ENCODE data around the gene KRTAP1-5.
"Not testable (repeated sequence)": the region's sequence is repeated elsewhere in the genome, so short reads cannot be mapped to it uniquely, and the experiment has no call there.

KRTAP1-5 gene

DNA sequence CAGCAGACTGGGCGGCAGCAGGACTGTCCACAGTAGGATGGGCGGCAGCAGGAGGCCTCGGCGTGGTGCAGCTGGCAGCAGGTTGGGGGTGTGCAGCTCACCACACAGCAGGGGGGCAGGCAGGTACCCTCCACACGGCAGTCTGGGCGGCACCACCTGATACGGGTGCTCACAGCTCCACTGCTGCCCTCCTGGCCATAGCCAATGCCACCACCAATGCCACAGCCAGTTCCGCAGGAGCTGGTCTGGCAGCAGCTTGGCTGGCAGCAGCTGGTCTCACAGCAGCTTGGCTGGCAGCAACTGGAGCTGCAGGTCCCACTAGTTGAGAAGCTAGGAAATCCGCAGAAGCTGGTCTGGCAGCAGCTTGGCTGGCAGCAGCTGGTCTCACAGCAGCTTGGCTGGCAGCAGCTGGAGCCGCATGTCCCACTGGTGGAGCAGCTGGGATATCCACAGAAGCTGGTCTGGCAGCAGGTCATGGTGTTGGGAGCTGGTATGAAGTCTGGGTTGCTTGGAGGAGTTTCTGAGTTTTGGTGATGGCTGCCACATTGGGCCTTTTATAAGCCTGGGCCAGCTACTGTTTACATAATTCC is 7.4 kb upstream of the KRTAP1-5 start, which contains the start of gene KRTAP1-3:
Gene KRTAP1-3 (minus strand): TSS at position 529 of the 590 bp plus-strand sequence. CDS start 53 bp downstream, at position 476.
- DNase-seq (ENCODE audit: low spot score in 2 of 2); in situ Hi-C loops (cut with MboI; ENCODE audit: low sequenced_read_pairs); H3K9me3 ChIP-seq; H3K4me3 ChIP-seq; H3K36me3 ChIP-seq (replicated peaks): not testable (repeated sequence)
- Histone ChIP-seq H3K27me3 (ENCODE audit: low read depth) (peaks cover 22% of the 10 kb centered on the region), H3K4me1 (peaks cover 10% of the 10 kb centered on the region)

DNA sequence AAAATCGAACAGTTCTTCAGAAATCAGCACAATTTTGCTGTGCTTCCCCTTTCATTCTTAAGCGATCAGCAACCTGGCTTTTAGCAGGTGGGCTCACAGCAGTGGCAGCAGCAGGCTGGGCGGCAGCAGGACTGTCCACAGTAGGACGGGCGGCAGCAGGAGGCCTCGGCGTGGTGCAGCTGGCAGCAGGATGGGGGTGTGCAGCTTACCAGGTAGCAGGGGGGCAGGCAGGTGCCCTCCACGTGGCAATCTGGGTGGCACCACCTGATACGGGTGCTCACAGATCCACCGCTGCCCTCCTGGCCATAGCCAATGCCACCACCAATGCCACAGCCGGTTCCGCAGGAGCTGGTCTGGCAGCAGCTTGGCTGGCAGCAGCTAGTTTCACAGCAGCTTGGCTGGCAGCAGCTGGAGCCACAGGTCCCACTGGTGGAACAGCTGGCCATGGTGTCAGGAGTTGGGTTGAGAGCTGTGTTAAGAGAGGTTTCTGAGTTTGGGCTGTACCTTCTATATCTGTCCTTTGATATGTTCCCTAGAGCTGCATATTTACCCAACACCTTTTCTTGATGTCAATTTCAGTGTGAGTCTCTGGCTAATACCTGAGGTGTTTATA is 2.7 kb upstream of the KRTAP1-5 start, which contains the start of gene KRTAP1-4:
Gene KRTAP1-4 (minus strand): TSS at position 563 of the 613 bp plus-strand sequence. CDS start 117 bp downstream, at position 446.
- Histone ChIP-seq H3K36me3 (replicated peaks) (no peaks in the 10 kb centered on the region), H3K4me1 (no peaks in the 10 kb centered on the region), H3K27me3 (ENCODE audit: low read depth) (peaks cover 13% of the 10 kb centered on the region), H3K9me3 (no peaks in the 10 kb centered on the region), H3K4me3 (no peak within 1 kb of the TSS)
- in situ Hi-C loops (cut with MboI; ENCODE audit: low sequenced_read_pairs), result no loop called here
- no peak for DNase-seq (ENCODE audit: low spot score in 2 of 2)

DNA sequence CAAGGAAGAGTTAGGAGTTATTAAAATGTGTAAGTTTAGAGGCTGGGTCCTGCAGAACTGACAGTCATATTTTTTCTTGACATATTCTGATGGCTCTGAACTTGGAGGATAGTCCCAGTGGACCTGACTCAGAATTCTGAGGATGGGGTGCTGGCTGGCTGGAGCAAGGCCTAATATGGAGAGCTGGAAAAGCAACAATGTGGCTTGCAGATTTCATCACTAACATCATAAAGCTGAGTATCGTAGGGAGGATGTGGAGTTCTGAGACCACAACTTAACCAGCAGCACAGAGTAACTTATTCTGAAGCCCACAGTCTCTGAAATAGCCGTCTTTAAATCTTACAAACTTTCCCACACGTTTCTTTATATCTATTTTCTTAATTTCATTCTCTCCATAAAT is 2.3 kb downstream of the KRTAP1-5 start:
- Histone ChIP-seq H3K4me3 (no peak overlapping the region), H3K9me3 (no peaks in the 10 kb centered on the region), H3K4me1 (no peaks in the 10 kb centered on the region), H3K36me3 (replicated peaks) (no peaks in the 10 kb centered on the region), H3K27me3 (ENCODE audit: low read depth) (peaks cover 4% of the 10 kb centered on the region; the same call in 1 of the 2 replicates)
- in situ Hi-C loops (cut with MboI; ENCODE audit: low sequenced_read_pairs), result no loop called here
- DNase-seq (ENCODE audit: low spot score in 2 of 2), result no peak

DNA sequence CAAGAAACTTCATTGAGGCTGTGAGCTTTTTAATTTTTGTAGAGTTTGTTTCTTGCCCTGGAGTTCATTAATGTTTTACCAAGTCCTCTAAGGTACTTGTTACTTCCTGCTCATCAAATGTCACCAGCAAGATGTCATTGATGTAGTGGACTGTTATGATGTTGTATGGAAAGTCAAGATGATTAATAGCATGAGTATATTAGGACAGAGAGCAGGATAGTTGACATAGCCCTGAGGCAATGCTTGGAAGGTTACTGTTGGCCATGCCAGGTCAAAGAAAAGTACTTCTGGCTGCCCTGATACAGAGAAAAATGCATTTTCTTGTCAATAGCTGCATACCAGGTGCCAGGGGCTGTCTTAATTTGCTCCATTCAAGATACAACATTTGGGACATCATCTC is 6.7 kb downstream of the KRTAP1-5 start:
- Histone ChIP-seq H3K4me3 (no peak overlapping the region), H3K4me1 (no peaks in the 10 kb centered on the region; the same call in 1 of the 2 replicates), H3K27me3 (ENCODE audit: low read depth) (no peaks in the 10 kb centered on the region; the same call in 1 of the 2 replicates), H3K9me3 (no peaks in the 10 kb centered on the region), H3K36me3 (replicated peaks) (no peaks in the 10 kb centered on the region)
- in situ Hi-C loops (cut with MboI; ENCODE audit: low sequenced_read_pairs), result no loop called here
- DNase-seq (ENCODE audit: low spot score in 2 of 2), result no peak

DNA sequence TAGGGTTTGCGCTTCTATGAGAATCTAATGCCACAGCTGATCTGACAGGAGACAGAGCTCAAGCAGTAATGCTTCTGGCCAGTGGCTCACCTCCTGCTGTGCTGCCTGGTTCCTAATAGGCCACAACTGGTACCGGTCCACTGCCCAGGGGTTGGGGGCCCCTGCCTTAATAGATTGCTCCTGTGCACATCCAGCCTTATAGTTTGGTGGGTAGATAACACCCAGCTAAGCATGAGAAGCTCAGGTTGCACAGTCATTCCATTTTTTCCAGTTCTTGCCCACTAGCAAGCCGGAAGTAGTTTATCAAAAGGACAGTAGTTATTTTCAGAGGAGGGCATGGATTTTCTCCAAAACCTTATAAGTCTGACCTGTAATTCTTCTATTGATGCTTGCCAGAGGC is 7.6 kb downstream of the KRTAP1-5 start:
- H3K4me3 ChIP-seq, result no peak overlapping the region
- DNase-seq (ENCODE audit: low spot score in 2 of 2), result no peak
- H3K36me3 ChIP-seq (replicated peaks), result no peaks in the 10 kb centered on the region
- in situ Hi-C loops (cut with MboI; ENCODE audit: low sequenced_read_pairs), result no loop called here
- no peaks in the 10 kb centered on the region for H3K9me3 ChIP-seq
- peaks cover 4% of the 10 kb centered on the region; the same call in 1 of the 2 replicates for H3K27me3 ChIP-seq (ENCODE audit: low read depth)
- H3K4me1 ChIP-seq, result no peaks in the 10 kb centered on the region; the same call in 1 of the 2 replicates

DNA sequence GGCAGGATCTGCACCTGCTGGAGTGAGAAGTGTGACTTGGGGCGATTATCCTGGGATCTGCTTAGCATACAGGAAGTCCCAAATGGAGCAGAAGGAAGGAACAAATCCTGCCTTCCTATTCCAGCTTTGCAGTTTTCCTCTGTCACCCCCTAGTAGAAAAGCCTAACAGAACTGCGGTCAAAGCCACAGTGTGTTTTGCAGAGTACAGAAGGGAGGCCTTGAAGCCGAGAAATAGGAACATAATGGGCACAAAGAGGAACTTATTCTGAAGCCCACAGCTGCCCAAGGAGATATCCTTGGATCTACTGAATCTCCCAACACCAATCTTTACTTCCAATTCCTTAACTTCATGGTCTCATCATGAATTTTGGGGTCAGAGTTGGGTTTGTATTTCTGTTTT is 8.5 kb downstream of the KRTAP1-5 start:
- no peaks in the 10 kb centered on the region for H3K9me3 ChIP-seq
- DNase-seq (ENCODE audit: low spot score in 2 of 2), result no peak
- H3K4me1 ChIP-seq, result no peaks in the 10 kb centered on the region; the same call in 1 of the 2 replicates
- in situ Hi-C loops (cut with MboI; ENCODE audit: low sequenced_read_pairs), result no loop called here
- H3K36me3 ChIP-seq (replicated peaks), result no peaks in the 10 kb centered on the region
- peaks cover 4% of the 10 kb centered on the region; the same call in 1 of the 2 replicates for H3K27me3 ChIP-seq (ENCODE audit: low read depth)
- no peak overlapping the region for H3K4me3 ChIP-seq

DNA sequence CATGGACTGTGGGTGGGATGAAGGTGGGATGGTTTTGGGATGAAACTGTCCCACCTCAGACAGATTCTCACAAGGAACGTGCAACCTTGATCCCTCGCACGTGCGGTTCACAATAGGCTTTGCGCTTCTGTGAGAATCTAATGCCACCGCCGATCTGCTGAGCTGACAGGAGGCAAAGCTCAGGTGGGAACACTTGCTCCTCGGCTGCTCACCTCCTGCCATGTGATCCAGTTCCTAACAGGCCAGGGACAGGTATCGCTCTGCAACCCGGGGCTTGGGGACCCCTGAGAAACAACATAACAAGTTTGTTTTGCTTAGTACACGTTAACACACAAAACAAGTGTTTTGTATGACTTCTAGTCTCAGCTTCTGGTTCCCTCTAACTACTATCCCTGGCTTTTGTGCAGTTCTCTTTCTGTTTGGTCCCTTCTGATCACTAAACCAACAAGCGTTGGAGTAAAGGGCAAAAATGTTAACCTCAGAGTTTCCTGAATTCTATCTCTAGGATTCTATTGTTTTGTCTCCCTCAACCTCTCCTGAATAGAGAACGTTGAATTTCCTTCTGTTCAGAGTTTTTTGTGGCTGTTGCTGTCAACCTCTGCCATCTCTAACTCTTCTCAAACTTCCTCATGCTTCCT is 10.3 kb downstream of the KRTAP1-5 start:
- in situ Hi-C loops (cut with MboI; ENCODE audit: low sequenced_read_pairs), result no loop called here
- Histone ChIP-seq H3K9me3 (no peaks in the 10 kb centered on the region), H3K27me3 (ENCODE audit: low read depth) (peaks cover 4% of the 10 kb centered on the region; the same call in 1 of the 2 replicates), H3K4me1 (no peaks in the 10 kb centered on the region; the same call in 1 of the 2 replicates), H3K4me3 (no peak overlapping the region), H3K36me3 (replicated peaks) (no peaks in the 10 kb centered on the region)
- no peak for DNase-seq (ENCODE audit: low spot score in 2 of 2)

DNA sequence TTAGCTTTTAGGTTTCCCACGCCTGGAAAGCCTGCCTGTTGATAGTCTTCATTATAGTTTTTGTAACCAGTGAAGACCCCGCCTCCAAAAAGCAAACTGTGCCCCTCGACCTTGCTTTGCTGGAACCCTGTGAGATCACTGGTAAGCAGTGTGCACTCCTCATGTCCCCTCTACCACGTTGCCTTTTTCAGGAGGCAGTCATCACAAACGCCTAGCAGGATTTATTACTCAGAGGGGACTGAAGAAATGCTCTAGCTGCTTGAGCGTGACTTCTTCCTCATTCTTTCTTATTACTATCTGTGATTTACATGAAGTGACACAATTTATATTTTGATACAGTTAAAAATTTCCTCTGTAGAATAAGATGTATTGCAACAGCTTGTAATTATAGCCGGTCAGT is 11.6 kb downstream of the KRTAP1-5 start:
- no peaks in the 10 kb centered on the region; the same call in 1 of the 2 replicates for H3K4me1 ChIP-seq
- H3K27me3 ChIP-seq (ENCODE audit: low read depth), result peaks cover 4% of the 10 kb centered on the region; the same call in 1 of the 2 replicates
- no peaks in the 10 kb centered on the region for H3K9me3 ChIP-seq
- in situ Hi-C loops (cut with MboI; ENCODE audit: low sequenced_read_pairs), result no loop called here
- no peaks in the 10 kb centered on the region for H3K36me3 ChIP-seq (replicated peaks)
- no peak overlapping the region for H3K4me3 ChIP-seq
- no peak for DNase-seq (ENCODE audit: low spot score in 2 of 2)

DNA sequence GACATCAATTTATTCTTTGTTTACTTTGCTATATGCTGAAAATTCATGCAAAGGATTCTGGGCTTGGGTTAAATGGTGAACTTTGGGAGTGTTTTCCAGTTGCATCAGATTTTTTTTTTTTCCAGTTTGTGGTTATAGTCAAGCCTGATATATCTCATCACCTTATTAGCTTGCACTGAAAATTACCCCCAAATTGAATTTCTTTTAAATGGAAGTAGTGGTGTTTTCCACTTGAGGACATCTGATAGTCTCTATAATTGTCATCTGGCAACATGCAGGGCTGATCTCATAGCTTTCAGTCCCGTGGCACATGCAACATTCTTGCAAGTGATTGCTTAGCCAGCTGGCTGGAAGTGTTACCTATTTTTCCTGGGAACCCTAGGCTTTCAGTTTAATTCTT is 13.4 kb downstream of the KRTAP1-5 start:
- Histone ChIP-seq H3K4me1 (peaks cover 12% of the 10 kb centered on the region), H3K27me3 (ENCODE audit: low read depth) (peaks cover 7% of the 10 kb centered on the region; the same call in 1 of the 2 replicates), H3K9me3 (no peaks in the 10 kb centered on the region), H3K36me3 (replicated peaks) (no peaks in the 10 kb centered on the region), H3K4me3 (no peak overlapping the region)
- in situ Hi-C loops (cut with MboI; ENCODE audit: low sequenced_read_pairs), result no loop called here
- DNase-seq (ENCODE audit: low spot score in 2 of 2), result no peak

DNA sequence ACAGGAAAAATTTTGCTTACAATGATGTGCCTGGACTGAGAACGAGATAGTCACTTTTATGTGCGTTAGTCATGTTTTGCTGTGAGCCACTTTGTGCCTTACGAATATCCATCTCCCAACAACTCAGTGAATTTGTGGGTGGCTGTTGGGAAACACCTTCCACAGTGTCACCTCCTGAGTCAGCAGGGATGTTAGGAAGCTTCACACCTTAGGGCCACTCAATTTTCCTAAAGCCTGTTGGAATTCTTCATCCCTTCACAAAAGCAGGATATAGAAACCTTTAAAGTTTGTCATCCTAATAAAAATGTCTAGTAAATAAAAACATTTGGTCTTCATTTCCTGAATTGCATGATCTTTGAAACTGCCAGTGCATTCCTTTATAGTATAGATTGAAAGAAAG is 13.8 kb downstream of the KRTAP1-5 start:
- Histone ChIP-seq H3K4me3 (no peak overlapping the region), H3K9me3 (no peaks in the 10 kb centered on the region), H3K27me3 (ENCODE audit: low read depth) (peaks cover 7% of the 10 kb centered on the region; the same call in 1 of the 2 replicates), H3K4me1 (peaks cover 12% of the 10 kb centered on the region), H3K36me3 (replicated peaks) (no peaks in the 10 kb centered on the region)
- in situ Hi-C loops (cut with MboI; ENCODE audit: low sequenced_read_pairs), result no loop called here
- no peak for DNase-seq (ENCODE audit: low spot score in 2 of 2)

DNA sequence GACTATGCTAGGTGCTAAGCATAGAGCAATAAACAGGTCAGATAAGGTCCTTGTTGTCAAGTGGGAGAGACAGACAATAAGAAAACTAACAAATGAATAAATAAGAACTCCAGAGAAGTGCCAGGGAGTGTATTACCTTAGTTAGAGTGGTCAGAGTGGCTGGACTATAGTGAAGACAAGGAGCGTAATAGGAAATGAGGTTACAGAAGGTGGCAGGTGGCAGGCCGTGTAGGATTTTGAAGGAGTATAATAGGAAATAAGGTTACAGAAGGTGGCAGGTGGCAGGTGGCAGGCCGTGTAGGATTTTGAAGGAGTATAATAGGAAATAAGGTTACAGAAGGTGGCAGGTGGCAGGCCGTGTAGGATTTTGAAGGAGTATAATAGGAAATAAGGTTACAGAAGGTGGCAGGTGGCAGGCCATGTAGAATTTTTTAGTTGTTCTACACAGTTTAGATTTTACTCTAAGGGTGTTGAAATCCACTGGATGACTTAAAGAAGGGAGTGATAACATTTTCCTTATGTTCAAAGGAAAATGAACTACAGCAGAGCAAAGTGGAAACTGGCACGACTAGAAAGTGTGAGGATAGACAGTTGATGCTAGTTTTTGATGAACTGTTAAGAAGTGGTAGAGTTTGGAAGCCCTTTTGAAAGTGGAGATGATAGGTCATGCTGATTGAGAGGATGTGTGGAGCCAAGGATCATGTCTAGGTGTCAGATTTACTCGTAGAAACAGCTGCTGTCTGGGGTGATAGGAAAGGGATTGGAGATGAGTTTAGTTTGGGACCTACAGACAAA is 14.5 kb downstream of the KRTAP1-5 start:
- no peaks in the 10 kb centered on the region for H3K36me3 ChIP-seq (replicated peaks)
- H3K4me1 ChIP-seq, result peaks cover 12% of the 10 kb centered on the region
- no peak overlapping the region for H3K4me3 ChIP-seq
- H3K9me3 ChIP-seq, result no peaks in the 10 kb centered on the region
- in situ Hi-C loops (cut with MboI; ENCODE audit: low sequenced_read_pairs), result no loop called here
- H3K27me3 ChIP-seq (ENCODE audit: low read depth), result peaks cover 7% of the 10 kb centered on the region; the same call in 1 of the 2 replicates
- DNase-seq (ENCODE audit: low spot score in 2 of 2), result no peak

DNA sequence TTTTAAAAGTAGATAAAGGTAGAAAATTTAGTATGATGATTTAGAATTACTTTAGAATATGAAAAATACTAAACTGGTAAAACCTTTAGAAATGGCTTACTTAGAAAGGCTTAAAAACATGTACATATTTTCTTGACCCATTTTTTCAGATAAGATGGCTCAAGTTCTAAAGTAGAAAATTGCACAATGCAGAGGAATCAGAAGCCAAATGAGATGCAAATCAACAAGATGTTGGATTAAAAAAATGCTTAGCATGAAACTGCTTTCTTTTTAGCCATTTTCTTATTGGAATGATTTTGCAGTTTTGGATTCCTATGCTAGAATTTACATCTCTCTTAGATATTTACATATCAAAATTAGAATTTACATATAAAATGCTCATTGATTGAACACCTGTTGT is 16.6 kb downstream of the KRTAP1-5 start:
- H3K4me3 ChIP-seq, result no peak overlapping the region
- no peaks in the 10 kb centered on the region for H3K36me3 ChIP-seq (replicated peaks)
- in situ Hi-C loops (cut with MboI; ENCODE audit: low sequenced_read_pairs), result no loop called here
- no peak for DNase-seq (ENCODE audit: low spot score in 2 of 2)
- peaks cover 7% of the 10 kb centered on the region; the same call in 1 of the 2 replicates for H3K27me3 ChIP-seq (ENCODE audit: low read depth)
- H3K9me3 ChIP-seq, result no peaks in the 10 kb centered on the region
- H3K4me1 ChIP-seq, result peaks cover 12% of the 10 kb centered on the region

DNA sequence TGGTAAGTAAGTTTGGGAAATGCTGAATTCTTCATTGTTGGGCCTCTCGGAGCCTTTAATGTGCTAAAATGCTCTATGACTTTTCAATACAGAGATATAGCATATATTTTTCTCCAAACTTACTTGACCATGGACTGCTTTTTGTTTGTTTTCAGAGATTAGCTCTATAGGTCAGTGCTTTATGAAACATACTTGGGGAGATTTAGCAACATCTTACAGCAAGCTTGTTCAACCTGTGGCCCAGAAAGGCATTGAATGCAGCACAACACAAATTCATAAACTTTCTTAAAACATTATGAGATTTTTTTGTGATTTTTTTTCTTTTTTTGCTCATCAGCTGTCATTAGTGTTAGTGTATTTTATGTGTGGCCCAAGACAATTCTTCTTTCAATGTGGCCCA is 17.1 kb downstream of the KRTAP1-5 start:
- Histone ChIP-seq H3K4me3 (no peak overlapping the region), H3K9me3 (no peaks in the 10 kb centered on the region), H3K4me1 (peaks cover 12% of the 10 kb centered on the region), H3K36me3 (replicated peaks) (no peaks in the 10 kb centered on the region), H3K27me3 (ENCODE audit: low read depth) (peaks cover 3% of the 10 kb centered on the region)
- in situ Hi-C loops (cut with MboI; ENCODE audit: low sequenced_read_pairs), result no loop called here
- no peak for DNase-seq (ENCODE audit: low spot score in 2 of 2)

Measured in HAP-1 (cell line).